COLO829 (cell line): ENCODE results near the gene ZBTB25.

Experiments
- DNase-seq: peaks from one replicate; pipeline ENCODE4 v3.0.0; 2012; ENCODE audit warnings: low spot score

Gene ZBTB25

DNA sequence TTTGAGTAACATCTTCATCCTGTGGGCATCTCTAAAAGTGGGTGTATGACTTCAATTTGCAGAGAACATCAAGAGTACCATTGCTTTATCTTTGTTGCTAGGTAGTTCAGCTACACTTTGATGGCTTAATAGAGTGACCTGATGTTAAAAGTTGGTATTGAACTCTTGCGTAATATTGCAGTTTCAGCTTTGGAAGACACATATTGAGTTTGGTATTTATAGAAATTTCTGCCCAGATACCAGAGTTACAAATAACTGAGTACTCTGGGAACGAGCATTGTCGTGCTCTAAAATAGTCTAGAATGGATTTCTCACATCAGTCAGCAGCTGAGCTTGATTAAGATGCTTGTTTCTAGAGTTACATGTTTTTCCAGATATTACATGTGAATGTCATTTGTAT lies 63.1 kb downstream of the ZBTB25 start:
- no peak for DNase-seq

DNA sequence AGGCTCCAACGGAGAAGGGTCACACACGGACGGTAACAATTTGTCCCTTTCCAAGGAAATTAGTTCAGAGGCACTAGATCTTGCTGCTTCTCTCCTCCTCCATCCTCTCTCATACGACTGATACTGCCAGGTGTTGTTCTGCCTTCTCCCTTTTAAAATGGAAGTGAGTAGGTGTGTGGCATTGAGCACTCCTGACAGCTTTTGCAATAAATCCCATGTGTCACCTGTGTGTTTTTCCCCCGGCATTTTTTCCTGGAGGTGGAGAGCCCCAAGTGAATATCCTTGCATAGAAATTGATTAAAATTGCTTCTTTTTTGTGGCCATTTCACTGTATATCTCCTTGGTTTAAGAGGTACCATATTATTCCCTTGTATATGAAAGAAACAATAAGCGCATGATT lies 64.5 kb downstream of the ZBTB25 start:
- no peak for DNase-seq

DNA sequence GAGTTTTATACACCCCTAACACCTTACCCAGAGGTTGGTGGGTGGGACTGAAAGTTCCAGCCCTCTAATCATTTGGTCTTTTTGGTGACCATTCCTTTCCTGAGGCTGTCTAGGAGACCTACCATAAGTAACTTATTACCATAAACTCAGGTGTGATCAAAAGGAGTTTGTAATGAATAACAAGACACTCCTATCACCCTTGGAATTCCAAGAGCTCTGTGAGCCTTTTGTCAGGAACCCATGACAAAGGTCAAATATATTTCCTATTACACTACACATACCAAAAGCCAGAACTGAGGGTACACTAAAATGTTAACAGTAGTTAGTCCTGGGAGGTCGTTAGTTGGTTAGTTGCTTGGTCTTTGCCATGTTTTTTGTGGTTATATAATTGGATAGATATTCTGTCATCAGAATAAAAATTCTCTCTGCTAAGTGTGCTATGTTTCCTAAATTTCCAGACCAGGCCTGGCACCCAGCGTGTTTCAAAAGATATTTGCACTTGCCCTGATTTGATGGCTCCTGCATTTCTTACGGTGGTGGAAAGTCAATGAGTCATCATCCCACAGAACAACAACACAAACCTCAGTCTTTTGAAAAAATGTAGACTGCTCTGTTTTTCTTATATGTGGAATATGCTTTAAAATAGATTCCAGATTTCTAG lies 65.3 kb downstream of the ZBTB25 start:
- DNase-seq = peak; percentile 50

DNA sequence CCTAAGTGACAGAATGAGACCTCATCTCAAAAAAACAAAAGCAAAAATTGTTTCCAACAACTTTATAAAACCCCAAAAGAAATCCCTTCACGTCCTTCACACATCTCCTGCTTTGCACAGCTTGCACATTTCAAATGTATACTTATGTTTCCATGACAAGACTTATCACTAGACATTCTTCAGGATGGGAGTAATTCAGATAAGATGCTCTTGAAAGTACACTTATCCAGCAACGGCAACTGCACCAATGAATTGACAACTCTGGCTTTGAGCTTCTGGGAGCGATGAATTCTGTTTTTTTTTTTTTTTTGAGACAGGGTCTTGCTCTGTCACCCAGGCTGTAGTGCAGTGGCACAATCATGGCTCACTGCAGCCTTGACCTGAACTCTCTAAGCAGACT lies 69.1 kb downstream of the ZBTB25 start:
- DNase-seq = no peak

DNA sequence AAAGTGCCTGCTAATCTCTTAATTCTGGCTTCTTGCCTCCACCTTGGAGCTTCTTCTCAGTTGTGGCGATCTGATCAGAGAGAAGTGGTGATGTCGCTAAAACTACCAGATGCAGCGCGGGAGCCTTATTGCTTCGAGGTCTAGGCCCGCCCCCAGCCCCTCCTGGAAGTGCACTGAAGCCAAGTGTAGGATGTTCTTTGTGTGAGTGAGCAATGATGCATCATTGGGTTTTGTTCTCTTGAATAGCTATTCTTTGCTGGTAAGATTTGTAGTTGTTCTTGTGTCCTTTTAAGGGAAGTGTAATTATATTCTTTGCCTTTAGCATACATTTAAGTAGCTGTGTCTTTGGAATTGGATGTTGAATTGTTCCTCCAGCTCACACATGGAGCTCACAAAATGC lies 79.7 kb downstream of the ZBTB25 start:
- DNase-seq = no peak

DNA sequence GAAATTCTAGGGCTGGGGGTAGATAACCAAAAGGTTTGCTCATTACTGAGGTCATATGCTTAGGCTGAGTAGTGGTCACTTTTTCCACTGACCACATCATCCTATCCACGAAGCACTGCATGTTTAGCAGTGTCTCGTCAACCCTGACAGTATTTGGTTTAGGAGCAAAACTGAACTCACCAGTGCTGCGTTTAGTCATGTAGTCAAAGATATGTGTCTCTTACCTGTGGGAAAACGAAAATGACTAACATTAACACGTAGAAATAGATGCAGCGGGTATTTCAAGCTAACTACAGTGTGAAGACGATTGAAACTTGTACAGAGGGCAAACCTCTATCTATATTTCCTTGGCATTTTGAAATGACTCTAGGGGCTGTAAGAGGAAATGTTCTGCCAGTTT lies 80.9 kb downstream of the ZBTB25 start:
- no peak for DNase-seq

DNA sequence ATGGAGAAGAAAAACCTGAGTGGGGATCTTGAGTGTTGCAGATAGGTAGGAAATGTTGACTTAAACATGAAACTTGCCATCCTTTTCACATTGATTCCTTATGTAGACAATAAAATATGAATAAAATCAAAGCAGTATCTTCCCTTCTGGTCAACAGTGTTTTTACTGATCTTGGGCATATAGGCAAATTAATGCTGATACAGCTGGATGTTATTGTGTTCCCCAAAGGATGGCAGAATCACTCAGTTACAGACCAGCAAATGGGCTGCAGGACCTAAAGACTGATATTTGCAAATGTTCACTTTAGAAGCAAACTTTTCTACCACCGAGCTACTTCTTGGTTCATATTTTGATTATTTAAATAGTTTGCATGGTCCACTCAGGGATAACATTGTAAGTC lies 81.6 kb downstream of the ZBTB25 start:
- no peak for DNase-seq

DNA sequence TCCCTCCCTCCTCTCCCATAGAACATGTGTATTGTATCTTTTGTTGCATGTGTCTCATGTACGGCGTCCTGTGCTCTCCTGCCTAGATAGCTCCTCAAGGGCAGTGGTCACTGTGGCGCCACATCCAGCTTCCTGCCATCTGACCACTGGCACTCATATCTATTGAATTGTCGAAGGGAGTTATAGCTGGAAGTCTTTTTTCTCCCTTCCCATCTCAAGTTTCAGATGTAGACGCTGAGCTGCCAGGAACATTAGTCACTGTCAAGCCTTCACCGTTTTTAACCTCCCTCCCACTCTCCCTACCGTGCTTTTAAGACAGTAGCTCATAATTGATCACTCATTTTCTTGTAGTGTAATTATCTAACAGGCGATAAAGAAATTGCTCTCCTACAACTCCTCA lies 82.5 kb downstream of the ZBTB25 start:
- DNase-seq = peak; percentile 79

DNA sequence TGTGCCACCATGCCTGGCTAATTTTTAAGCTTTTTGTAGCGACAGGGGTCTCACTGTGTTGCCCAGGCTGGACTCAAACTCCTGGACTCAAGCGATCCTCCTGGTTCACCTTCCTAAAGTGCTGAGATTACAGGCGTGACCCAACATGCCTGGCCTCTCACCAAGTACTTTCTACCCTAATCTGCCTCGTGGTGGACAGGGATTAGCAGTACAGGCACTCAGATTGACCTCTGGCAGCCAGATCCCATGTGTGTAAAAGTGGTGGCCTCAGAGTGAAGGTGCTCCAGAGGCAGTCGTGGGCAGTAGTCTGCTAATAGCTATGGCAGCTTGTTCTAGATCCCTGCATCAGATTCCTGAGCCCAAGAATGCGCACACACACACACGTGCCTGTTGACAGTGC lies 84.6 kb downstream of the ZBTB25 start:
- DNase-seq = no peak

DNA sequence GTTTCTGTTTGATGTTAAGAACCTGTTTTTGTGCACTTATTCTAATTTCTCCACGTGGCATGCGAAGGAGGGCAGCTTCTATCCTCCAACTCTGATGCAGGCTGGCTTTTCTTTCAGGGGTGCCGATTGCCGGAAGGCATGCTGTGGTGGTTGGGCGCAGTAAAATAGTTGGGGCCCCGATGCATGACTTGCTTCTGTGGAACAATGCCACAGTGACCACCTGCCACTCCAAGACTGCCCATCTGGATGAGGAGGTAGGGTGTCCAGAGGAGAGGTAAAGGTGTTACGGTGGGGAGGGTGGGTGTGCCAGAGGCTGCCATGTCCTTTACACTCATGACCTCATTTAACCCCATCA lies 85.9 kb downstream of the ZBTB25 start:
- DNase-seq = no peak

DNA sequence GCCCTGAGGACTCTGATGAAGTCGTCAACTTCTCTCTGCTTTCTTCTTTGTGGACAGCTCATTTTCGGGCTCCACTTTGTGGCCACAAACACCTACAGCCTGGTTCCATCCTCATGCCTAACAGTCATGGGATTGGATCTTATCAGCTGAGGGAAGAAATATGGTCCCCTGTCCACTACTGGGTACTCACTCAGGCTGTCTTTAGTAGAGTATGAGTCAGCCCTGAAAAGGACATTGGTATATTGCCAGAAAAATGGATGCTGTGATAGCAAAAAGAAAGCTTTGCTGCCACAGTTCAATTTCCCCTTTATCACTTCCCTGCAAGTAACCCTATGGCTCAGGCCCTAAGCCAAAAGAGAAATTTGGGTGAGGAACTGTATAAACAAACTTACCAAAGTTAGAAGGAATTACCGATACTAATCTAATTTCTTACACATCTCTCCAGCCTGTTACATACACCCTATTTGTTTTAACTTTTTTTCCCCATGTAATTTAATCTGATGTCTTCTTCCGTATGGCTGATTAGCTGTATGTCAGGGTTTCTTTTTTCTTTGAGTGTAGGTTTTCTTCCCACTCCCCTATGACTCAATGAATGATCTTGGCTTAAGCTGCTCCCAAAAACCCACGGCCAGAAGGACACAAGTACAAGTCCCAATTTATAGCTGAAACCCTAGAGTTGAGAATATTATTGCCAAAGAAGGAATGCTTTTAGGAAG lies 86.4 kb downstream of the ZBTB25 start:
- DNase-seq = peak; percentile 25

DNA sequence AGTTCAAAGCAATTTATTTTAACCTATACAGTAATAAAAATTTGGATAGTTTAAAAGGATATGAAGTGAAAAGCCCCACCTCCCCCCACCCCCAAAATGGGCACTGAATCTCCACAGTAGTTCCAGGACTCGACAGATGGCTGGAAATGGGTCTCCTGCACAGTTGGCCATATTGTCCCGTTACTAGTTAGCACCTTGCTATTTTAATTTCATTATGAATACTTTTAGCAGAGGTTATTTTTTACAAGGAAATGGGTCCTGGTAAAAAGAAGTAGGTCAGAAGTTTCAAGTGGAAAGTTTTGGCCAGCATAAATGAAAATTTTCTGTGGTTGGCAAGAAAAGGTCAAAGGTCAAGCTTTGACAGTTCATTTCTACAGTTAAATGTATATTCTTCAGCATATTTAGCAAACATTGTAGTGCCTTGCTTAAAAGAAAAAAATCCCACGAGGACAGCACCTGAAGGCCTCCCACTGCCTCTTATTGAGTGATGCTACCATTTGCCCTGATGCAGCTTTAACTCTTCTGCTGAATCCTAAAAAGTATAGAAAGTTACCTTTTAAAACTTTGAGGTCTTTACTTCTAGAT lies 87.2 kb downstream of the ZBTB25 start:
- no peak for DNase-seq

DNA sequence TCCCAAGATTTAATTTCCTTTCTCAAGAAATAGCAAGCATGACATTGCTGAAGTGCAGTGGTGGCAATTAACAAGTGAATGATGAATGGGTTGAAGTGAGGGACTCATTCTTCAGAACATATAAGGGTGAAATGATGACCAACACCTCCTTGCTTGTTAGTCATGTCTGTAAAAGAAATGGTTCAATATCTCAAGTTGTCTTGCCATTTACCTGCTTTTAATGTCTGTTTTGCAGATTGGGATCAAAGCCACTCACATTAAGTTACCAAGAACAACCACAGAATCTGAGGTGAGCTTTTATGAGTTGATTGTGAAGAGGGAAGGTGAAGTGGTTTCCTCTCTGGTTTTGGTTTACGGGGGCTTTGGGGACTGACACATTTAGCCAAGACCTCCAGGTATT lies 91.4 kb downstream of the ZBTB25 start:
- no peak for DNase-seq

DNA sequence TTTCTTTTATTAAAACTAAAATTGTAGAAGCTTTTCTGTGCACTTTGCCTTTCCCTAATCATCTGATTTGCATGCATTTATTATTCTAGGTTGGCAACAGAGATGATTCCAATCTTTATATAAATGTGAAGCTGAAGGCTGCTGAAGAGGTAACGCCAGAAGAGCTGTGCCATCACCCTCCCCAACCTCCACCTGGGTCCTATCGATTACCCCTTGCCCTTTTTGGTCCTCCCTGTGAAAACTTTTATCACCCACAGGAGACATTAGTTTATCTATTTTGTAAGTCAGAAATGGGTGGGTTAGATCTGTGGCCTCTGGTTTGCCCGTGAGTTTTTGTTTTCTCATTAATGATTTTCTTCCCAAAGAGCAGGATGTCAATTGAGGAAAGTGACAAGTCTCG lies 92.6 kb downstream of the ZBTB25 start:
- DNase-seq = no peak

DNA sequence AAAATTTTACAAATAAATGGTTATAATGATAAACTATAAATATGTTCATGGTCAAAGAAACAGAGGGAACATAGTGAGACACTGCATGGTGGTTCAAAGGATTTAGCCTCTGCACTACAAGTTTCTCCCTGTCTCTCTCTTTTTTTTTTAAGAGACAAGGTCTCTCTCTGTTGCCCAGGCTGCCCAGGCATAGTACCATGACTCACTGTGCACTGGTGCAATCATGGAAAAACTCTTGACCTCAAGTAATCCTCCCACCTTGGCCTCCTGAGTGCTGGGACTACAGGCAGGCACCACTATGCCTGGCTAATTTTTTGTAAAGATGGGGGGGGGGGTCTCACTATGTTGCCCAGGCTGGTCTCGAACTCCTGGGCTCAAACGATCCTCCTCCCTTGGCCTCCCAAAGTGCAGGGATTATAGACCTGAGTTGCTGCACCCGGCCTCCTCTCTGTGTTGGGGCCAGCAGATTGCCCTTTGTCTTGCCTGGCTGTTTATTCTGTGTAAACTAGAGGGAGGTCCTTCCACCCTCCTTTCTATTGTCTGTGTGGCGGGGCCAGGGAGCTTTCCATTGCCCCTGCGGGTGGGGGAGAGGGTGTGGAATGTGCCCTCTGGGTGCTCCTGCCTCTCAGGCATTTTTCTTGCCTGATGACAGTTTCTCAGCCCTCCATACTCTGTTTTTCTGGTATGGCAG lies 93.4 kb downstream of the ZBTB25 start:
- no peak for DNase-seq

DNA sequence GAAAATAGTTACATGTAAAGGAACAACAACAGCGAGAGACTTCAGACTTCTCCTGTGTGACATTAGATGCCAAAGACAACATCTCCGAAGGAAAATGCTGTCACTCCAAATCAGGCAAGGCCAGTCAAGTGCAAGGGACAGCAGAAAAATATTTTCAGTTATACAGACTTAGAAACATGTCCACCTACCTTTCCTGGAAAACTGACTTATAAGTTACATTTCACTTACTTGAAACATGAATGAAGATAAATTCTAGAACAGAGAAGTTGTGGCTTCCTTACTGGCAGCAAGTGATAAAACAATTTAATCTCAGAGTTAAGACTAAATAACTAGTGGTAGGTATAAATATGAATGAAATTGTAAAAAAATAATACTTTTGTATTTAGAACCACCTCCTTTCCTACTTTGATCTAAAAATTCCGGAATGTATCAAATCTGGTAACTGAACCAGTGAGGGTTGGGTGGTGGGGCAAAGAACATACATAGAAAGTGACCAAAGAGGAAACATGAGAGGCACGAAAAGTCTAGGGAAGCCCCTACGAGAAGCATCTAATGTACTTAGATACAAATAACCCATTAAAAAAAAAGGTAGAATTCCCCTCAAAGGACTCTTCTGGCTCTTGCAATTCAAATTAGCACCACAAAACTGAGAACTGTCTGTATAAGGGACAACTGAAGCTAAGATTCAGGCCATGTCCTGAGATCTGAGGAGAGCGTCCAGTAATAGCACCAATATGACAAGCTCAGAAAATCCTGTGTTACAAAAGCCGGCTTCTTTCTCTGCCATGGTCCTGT lies 94.3 kb downstream of the ZBTB25 start:
- no peak for DNase-seq

DNA sequence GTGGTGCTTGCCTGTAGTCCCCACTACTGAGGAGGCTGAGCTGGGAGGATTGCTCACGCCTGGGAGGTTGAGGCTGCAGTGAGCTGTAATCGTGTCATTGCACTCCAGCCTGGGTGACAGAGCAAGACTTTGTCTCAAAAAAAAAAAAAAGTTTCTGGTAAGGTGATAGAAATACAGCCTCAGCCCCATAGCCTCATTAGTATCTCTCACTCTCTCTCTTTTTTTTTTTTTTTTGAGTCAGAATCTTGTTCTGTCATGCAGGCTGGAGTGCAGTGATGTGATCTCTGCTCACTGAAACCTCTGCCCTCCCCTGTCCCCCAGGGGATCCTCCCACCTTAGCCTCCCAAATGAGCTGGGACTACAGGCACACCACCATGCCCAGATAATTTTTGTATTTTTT lies 96.3 kb downstream of the ZBTB25 start:
- DNase-seq = no peak

DNA sequence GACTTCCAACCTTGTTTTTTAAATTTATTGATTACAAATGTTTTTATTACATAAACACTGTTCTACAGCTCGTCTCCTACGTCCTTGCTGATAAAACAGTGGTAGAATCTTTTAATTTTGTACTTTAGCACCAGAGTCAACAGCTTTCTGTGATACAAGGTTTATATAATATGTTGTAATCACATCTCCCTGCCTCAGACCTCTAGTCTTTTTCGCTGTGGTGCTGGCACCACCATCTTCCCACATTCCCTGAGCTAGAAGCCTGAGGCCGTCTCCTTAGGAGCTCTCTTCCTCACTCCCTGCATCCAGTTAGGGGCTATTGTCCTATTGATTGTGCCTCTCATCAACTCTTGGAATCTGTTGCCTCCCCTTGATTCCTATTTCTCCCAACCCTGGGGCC lies 98.3 kb downstream of the ZBTB25 start:
- no peak for DNase-seq

DNA sequence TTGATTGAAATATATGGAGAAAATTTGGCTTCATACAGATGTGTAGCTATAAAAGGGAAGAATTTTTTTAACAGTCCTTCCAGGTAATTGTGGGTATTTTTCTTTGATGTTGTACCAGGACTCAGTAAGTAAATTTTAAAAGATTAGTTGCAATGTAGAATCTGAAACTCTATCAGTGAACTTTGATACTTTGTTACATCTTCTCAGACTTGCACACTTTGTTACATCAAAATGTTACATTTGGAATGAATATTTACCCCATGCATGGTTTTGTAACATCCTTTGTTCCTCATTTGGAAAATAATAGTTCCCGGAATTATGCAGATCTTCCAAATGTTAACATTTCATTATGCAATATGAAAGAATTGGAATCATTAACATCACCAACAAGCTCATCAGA lies 101.7 kb downstream of the ZBTB25 start:
- no peak for DNase-seq

DNA sequence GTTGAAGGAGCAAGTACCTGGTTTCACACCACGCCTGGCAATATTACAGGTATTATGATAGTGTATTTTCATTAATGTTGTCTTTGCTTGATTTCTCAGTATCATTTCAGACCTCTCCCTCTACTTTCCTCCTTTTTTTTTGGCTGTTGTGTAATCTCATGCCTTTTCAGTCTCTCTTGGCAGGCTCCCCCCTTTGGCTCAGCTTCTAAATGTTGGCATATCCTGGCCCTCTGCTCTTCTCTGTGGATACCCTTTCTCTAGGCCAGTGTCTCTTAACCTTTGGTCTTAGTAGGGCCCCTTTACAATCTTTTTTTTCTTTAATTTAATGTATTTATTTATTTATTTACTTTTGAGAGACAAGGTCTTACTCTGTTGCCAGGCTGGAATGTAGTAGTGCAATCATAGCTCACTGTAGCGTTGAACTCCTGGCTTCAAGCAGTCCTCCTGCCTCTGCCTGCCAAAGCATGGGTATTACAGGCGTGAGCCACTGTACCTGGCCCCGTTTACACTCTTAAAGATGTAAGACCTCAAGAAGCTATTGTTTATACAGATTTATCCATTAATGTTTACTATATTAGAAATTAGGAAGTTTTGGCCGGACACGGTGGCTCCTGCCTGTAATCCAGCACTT lies 102.7 kb downstream of the ZBTB25 start:
- DNase-seq = no peak
